Stimulated activated CD8-positive, alpha-beta memory T cell treated with anti-CD3 and anti-CD28 coated beads, Interleukin-12 subunit alpha, Interleukin-12 subunit beta, amount 100 ng/mL, for 24 hours (primary cell): Measurements from ENCODE around the gene PTH1R.
A peak's percentile ranks its signal among the peaks of the same experiment; 100 is the strongest.

Experiments used
- DNase-seq: peaks from one replicate; pipeline ENCODE4 v3.0.0-alpha.2; 2020; ENCODE audit errors: extremely low read depth

PTH1R gene

GRCh38 chr3:46946856-46947545 lies 69.5 kb downstream of the PTH1R start:
- no peak for DNase-seq

GRCh38 chr3:46947546-46947901 lies 70.0 kb downstream of the PTH1R start:
- DNase-seq: no peak

DNA sequence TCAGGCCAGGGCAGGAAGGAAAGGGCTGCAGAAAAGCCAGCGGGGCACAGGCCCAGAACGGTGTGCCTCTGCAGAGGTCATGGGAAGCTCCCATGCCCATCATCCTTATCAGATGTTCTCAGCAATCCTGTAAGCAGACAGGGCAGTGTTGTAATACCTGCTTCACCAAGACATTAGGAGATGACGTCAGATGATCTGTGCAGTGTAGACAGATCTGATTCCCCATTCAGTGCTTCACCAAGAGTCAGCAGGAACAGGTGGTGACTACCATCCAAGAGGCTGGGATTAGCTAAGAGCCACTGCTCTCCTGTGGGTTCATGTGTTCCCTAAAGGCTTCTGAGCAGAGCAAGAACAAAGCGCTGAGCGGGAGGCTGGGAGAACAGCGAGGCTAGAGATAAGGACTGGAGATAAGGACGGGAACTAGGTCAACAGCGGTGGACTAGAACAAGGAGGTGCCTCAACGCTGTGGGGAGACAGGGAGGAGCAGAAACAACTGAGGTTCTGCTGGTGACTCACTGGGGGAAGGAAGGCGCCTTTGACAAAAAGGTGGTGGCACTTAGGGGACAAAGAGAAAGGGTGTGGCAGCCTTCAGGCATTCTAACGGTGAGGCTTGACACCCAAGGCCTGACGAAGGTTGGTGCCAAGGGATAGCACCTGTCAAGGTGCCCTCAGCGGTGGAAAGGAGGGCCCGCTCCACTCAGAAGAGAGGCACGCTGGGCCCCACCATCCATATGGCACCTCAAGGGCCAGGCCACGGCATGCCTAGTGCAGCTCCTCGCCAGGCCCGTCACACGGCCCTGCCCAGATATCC lies 70.7 kb downstream of the PTH1R start:
- peak; percentile 35 for DNase-seq

DNA sequence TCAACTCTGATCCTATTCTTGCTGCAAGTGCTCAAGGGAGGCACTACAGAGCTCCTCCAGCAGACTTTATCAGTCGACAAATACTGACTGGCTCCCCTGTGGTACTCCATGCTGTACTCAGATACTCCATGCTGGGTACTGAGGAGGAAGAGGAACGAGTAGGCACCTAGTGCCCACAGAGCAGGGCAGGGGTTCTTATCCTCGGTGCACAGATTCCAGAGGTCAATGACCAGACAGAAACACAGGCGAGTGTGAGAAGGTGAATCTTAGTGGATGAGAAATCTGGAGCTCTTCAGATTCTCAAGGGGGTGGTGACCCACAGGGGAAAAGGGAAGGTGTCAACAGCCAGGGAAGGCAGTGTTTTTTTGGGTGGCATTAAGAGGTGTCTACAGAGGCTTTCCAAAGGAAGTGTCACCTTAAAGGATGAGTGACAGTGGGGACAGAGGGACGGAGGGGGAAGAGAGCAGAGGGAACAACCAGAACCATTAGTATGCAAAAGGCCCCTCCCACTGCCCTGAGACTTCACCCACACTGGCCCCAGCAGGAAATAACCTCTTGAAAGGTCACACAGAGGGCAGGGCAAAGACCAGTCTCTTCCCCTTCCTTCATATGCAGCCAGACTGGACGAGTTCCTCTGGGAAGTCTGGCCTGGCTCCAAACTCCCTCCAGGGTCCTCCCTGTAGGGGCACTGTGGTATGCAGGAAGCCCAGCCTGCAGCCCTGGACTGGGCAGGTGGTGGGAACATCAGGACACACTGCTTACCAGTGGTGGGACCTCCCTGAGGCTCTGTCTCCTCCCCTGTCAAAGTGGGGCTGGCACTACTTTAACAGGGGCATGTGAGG lies 71.5 kb downstream of the PTH1R start:
- DNase-seq: no peak

DNA sequence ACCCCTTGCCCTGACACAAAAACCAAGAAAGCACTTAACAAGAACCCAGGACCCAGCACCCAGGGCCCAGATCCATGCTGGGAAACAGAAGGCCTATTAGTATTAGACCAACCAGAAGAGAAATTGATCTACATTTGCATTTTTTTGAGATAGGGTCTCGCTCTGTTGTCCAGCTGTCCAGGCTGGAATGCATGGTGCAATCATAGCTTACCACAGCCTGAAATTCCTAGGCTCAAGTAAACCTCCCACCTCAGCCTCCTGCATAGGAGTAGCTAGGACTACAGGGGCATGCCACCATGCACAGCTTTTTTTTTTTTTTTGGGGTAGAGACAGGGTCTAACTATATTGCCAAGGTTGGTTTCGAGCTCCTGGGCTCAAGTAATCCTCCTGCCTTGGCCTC lies 72.7 kb downstream of the PTH1R start:
- no peak for DNase-seq

DNA sequence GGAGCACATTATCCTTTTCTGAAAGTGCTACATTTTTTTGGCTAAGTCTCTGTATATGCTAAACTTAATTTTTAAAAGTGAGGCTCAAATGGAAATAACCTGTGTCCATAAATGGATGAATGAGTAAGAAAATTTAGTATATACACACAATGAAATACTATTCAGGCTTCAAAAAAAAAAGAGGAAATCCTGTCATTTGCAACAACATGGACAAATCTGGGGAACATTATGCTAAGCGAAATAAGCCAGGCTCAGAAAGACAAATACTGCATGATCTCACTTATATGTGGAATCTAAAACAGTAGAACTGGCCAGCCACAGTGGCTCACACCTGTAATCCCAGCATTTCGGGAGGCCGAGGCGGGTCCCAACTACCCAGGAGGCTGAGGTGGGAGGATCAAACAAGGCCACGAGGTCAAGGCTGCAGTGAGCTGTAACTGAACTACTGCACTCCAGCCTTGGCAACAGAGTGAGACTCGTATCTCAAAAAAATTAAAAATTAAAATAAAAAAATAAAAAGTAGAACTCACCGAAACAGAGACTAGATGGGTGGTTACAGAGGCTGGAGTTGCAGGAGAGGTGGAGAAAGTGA lies 73.2 kb downstream of the PTH1R start:
- no peak for DNase-seq

DNA sequence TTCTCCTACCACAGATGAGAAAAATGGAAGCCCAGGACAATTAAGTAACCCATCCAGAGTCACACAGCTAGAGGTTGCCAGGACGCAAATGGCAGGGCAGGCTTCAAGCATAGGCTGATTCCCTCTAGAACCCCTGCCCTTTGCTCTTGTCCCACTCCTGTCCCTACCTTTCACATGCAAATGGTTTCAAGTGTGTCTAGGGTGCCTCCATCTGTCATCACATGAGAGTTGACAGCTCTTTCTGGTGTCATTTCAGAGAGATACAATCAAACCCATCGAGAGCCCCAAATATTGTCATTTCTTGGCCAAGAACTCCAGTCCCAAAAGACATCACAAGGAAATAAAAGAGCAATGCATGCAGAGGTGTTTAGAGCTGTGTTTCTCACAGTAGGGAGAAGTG lies 75.3 kb downstream of the PTH1R start:
- no peak for DNase-seq
